Inferior parietal cortex (tissue), 1 donor: ENCODE results near the gene DNAJB12.
"Not testable (repeated sequence)": the region's sequence is repeated elsewhere in the genome, so short reads cannot be mapped to it uniquely, and the experiment has no call there.

Source experiments
- DNase-seq: peaks from one replicate; pipeline ENCODE4 v3.0.0-alpha.2; 2016; ENCODE audit errors: extremely low spot score

DNAJB12 gene

DNA sequence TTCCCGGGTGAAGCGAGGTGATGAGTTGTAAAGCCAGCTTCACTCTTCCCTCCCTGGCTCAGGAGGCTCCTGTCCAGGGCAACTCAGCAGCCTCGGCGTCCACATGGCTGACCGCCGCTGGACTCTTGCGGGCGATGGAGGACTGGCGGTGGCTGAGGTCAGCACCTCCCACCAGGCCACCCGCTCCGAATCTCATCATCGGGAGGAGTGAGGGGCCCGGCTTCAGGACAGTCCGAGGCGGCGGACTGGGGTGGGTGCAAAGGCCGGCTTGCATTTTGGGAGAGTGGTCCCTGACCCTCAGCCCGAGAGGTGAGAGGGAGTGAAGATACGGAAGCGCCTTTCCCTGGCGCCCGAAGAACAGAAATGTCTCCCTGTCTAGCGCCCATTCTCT, 759 bp downstream of the DNAJB12 start:
- DNase-seq, result no peak

DNA sequence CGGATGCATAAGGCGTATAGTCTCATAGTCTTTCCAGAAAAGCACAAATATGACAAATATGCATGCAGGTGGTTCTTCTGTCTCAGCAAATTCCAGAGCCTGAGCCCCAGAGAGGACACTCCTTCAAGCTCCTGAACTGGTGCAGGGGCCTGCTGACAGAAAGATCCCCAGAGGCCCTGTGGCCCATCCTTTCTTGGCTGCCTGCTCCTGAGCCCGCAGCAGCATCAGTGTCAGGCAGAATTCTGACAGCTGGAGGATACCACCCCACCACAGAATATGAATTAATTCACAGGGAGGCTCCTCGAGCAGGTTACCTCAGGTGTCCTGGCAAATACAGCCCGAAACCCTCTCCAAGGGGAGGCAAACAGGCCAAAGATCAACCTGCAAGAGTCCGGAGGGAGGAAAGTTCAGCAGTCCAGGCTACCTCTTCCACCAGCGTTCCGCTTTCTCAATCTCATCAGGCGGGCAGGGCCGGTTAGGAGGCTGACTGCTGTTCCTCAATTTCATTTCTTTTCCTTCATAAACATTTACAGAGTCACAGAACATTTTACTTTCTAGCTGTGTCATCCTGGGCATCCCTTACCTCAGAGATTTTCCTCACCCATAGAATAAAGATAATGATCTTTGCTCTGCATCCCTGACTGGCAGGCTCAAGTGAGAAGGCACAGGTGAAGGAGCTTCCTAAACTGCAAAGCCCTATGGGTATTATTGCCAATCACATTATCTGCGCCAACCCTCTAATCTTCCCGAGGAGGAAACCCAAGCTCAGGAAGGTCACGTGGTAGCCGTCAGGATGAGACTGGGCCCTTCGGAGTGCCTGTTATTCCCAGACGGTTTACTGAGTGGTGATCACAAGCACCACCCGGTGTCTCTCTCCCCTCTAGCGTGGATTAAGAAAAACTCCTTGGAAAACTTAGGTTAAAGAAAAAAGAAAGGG, 1.4 kb downstream of the DNAJB12 start:
- peak; percentile 29 for DNase-seq

DNA sequence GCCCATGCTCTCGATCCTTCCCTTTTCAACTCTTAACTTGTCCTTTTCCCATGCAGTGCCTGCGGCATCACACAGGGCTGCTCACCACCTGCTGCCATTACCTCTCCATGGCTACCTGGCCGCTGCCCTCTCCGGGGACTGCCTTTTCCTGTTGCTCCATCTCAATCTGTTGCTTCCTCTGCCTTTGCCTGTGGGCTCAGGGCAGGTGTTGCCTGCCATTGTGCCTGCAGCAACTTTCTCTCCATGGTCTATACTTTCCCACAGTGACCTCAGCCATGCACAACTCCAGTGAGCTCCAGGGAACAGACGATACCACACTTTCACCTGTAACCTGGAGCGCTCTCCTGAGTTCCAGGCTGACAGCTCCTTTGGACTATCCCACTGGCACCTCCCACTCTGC, 3.2 kb downstream of the DNAJB12 start:
- DNase-seq, result no peak

DNA sequence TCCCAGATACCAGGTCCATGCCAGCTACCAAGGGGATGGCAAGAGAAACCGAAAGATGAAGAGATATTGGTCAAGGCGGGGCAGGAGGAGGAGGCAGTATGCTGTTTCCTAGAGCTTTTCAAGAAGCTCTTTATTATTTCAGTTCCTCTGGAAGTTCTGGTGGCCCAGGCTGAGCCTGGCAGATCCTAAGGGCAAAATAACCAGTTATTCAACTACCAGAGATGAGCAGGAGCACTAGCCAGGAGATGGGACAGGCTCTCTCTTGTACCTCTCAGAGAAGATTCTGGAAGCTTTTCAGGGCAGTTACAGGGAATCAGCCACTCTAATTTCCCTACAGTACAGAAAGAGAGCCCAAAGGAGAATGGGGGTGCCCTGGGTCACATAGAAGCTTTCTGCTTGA, 5.3 kb downstream of the DNAJB12 start:
- DNase-seq, result no peak

DNA sequence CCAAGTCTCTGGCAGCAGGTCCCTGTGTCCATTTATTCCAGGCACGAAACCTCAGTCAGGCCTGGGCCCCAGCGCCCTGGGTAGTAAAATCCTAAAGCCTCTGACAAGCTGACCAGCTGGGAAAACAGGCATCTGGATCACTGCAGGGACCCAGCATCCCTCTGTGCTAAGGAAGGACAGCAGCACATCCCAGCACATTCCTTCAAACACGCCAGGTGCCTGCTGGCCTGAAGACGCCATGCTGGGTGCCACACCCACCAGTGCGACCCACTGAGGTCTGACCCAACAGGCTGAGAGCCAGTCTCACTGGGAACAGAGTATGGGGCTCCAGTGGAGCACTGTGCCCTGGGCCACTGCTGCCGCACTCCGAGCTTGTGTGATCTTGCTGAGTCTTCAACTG, 6.4 kb downstream of the DNAJB12 start:
- no peak for DNase-seq

DNA sequence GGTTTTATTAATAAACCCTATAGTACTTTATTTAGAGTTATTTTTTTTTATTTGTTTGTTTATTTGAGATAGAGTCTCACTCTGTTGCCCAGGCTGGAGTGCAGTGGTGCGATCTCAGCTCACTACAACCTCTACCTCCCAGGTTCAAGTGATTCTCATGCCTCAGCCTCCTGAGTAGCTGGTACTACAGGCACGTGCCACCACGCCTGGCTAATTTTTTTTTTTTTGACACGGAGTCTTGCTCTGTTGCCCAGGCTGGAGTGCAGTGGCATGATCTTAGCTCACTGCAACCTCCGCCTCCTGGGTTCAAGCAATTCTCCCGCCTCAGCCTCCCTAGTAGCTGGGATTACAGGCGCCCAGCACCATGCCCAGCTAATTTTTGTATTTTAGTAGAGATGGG, 8.6 kb downstream of the DNAJB12 start:
- DNase-seq, result not testable (repeated sequence)

DNA sequence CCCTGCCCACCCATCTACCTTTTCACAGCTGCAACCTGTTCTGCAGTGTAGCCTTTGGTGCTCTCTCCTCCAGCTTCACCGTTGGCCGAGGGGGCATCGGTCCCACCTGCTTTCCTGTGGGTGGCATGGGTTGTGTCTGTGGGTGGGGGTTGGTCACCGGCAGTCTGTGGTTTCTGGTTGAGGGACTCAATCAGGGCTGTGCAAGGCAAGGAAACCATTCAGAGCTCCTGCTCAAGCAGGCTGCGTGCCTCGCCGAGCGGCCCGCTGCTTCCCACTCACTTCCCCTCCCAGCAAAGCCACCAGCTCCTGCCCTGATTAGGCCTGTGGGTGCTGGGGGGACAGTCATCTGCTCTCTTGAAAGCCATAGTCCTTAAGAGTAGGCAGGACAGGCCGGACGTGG, 9.8 kb downstream of the DNAJB12 start:
- no peak for DNase-seq

DNA sequence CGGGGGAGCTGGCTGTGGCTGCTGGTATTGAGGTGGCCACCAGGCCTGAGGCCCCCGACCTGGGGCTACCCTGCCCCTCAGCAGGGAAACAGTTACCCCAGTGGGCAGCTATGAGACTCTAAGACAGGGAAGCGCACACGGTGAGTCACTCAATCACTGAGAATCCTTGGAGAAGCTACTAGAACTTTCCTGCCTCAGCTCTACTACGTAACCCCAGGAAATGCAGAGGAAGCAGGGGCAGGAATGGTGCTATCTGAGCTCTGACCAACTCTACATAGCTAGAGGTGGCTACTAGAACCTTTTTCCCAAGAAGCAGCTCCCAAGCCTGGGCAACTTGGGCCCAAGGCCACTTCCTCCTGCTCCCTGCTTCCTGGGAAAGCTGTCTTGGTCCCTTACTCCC, 11.8 kb downstream of the DNAJB12 start:
- no peak for DNase-seq

DNA sequence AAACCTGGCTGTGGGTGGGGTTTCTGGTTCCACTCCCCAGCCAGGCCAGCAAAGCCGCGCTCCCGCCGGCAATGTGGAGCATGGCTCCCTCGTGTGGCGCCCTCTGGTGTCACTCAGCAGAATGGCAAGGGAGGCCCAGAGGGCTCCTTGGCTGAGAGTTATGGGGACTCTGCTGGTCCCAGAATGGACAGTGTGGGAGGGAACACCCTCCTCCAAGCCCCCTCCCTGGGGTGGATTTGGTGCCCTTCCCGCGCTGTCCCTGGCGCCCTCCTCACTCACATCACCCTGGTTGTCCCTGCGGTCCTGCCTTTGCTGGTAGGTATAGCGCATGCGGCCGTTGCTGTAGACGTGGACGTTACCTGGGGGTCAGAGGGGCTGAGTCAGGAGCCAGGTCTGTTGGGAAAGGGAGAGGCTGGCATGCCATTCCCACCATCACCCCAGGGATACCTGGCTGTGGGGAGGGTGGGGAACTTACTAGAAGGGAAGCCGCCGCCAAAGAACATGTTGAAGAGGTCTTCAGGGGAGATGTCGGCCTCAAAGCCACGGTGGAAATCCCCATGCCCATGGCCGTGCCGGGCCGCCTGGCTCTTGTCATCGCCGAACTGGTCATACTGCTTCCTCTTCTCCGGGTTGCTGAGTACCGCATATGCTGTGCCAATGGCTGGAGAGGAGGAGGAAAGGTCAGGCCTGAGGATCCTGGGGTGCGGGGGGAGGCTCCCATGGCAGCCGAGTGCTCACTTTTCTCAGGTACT, 14.0 kb downstream of the DNAJB12 start:
- peak; percentile 73 for DNase-seq

DNA sequence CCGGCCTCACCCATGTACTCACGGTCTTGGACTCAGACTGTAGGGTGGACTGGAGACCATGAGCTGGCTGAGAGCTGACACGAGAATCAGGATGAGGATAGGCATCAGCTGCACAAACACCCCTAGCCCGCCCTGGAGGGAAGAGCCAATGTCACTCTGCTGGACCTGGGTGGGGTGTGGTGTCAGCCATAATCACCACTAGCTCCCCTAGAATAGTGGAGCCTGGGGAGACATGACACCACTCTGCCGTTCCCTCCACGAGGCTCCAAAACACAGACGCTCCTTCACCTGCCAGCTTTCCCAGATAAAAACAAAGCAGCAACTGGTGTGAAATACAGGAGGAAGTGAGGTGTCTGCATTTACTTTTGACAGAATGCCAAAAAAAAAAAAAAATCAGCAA, 16.5 kb downstream of the DNAJB12 start:
- no peak for DNase-seq

DNA sequence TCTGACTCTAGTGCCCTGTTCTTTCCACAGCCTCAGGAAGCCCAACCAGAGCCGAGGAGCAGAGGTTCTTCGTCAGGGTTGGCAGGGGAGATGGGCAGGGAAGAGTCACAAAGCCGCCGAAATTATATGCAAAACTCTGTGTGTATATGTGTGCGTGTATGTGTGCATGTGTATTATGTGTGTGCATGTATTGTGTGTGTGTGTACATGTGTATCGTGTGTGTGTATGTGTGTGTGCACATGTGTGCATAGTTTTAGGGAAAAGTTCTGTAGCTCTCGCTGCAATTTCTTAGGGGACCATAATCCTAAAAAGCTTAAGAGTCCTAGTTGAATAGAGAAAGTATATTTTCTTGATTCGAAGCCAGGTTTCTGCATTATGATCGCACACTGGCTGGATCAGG, 17.0 kb downstream of the DNAJB12 start:
- no peak for DNase-seq

DNA sequence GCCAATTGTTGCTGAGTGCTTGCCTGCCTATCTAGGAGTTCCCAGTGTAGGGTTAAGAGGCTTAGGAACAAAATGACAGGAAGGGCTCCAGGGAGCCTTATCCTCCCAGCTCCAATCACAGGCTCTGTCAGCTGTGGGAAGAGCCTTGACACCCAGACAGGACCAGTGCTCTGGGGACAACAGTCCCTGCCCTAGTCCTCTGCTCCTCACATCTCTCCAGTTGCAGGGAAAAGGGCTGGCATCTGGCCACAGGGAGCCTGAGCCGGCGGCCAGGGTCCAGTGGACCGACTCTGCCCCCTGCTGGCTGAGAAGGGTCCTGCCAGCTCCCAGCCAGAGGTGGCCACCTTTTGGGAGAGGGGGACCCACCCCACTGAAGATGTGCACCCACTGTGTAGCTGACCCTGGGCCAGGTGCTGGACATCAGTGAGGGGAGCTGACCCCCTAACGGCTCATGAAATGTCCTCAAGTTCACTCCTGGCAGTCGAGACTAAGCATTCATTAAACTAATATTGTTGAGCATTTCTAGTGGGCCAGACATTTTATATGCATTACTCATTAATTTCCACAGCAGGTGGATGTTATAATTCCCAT, 17.6 kb downstream of the DNAJB12 start:
- peak; percentile 85 for DNase-seq

DNA sequence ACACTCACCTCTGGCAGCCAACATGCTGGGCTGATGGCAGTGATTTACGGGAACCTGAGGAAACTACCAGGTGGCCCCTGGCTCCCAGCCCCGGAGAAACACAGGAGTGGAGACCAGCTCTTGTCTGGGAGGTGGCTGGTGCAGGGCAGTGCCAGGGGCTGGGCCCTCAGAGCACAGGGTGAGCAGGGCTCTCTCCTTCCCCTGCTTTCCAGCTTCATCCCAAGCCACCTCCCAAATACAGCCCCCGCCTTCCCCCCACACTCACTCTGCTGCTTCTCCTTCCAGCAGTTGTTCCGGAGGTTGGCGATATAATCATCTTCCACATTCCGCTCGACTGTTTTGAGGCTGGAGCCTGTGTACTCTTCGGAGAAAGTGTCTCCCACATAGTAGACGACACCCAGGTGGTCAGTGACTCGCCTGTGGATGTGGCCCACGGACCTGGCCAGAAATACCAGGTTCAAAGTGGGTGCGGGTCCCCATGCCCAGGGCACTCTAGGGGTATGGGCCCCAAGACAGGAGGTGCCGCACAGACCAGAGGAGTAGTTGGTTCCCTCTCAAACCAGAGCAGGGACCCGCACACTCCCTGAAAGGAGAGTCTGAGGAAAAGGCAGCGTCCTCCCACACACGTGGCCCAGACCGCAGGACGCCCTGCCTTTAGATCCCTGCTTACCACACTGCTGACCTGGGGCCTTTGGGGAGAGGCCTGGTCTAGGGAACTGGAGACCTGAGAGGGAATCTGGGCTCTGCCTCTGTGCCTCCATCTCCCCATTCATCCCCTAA, 18.3 kb downstream of the DNAJB12 start:
- no peak for DNase-seq

DNA sequence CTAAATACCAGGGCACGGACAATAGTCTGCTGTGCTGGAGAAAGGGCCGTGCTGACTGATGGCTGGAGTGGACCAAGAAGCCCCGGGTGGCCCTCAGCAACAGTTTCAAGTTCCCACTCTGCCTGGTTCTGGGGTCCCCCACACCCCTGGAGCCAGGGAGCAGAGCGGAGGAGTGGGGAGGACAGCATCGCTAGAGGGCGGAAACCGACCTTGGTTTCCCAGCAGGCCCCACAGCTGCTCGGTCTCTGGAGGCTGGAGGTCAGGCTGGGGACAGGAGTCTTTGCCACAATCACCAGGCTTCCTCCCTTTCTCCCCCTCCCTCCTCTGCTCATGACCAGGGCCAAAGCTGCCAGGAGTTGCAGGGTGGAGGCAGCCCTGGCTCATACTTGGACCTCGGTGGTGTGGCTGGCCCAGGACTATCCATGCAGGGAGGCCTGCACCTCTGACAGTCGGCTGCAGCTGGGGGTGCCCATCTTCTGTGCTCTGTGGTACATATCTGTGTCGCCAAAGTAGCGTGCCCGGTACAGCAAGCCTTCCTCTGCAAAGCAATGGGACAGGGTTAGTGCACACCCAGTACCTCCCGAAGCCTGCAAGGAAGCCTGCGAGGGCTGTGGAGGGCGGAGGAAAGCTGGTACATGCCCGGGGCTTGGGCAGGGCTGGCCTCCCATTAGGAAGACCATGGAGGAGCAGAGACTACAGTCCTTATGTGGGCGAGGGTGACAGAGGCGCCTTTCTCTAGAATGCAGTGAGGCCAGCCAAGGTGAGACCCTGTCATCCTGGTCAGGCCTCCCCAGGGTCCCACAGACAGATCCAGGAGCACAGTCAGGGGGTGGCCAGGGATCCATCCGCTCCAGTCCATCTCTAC, 19.1 kb downstream of the DNAJB12 start:
- no peak for DNase-seq

DNA sequence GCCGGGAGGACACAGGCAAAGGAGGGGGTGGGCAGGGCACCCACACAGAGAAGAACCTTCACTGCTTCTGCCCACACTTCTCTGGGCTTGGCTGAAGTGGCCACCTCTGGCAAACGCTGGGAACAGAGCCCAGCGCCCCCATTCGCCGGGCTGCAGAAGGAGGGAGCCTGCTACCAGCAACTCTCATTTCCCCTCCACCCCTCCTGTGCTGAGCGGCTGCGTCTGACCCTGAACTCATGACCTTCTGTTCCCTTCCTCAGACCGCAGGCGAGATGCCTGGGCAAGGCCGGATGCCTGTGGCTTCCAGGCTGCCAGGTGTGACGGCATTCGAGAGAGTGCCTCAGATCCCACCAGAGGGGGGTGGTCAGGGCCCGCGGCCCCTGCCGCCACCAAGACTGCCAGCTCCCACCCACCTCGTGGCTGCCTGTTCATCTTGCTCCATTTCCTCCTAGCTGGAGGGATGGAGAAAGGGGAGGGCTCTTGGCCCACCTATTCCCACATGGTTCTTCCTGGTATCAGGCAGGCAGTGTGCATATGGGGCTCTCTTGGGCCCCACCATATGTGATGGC, 19.8 kb downstream of the DNAJB12 start:
- DNase-seq, result no peak

DNA sequence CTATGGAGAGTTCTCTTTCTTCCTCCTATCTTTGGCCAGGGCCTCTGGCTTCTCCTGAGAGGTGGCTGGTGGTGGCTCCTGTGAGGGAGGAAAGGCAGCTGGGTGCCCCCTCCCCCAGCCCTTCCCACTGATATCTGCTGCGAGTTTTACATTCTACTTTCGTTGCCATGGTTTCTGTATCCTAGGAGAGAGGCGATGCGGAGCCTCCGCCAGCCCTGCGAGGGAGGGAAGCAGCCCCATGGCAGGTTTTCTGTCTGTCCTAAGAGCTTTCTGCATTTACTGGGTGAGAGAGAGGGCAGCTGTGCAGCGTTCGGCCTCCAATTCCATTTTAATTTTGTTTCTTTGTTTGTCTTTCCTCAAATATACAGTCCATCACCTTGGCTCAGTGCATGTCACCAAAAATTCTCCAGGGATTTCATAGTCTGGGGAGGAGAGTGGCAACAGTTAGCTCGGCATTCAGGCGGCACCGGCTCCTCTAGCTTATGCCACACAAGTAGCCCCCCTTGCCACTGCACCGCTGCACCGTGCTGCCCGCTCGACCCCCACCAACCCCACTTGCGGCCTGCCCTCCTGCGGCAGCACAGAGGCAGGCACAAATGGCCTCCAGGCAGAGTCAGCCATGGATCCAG, 20.4 kb downstream of the DNAJB12 start:
- no peak for DNase-seq

DNA sequence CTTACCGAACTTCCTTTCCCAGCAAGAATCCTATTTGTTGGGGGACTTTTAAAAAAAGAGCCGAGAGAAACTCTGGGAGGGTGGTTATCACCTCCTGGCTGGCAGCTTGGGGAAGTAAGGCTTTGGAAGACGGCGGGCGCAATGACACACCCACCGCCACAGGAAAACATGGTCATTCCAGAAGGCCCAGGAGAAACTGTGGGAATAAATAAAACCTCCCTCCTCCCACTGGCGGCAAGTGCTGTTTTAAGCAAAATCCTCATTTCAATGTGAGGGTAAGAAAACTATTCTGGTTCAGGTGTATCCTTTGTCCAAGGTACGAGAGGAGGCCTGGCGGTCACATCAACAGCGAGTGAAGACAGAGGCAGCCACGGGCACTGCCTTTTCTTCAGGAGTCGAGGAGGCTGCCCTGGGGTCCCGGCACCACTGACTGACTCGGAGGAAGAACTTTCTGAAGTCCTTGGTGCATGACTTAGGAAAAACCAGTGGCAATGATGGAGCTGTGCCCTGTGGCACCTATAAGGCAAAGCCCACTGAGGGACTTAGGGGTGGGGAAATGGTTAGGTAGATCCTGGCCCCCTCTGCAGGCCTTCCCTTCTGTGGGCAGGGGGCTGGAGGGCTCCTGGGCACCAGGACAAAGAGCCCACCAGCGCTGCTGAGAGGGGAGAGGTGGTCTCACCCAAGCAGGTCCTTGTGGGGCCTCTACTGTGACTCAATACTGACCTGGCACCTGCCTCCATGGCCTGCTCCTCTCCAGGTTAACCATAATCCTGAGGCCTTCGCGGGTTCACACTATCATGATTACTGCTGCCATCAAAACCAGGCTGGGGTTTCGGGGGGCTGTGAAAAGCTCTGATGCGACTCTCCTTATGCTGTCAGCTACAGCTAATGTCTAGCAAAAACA, 21.4 kb downstream of the DNAJB12 start:
- DNase-seq, result no peak

DNA sequence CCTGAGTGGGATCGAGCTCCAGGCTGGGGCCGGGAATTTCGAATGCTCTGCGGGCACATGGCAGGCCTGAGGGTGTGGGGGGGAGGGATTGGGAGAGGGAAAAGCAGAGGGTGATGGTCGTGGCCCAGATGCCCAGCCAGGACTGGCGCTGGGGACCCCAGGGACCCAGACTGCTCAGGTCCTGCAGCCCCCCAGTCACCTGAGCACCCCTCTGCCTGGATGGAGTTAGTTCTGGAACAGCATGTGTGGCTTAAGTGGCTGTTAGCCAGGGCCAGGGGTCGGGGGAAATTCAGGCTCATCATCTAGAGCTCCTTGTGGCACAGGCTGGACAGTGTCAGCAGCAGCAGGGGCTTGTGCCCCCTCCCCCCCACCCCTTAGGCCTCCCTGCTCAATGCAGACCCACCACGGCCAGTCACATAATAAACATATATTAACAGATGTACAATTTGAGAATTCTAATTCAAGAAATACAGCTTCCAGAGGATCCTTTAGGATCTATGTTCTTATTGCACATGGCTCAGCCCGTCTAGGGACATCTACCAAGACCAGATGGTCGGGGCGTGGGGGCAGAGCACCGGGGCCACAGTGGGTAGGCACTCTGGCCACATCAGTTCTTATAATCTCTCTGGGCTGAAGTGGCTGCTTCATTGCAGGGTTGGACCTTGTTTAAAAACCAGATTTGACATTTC, 22.2 kb downstream of the DNAJB12 start:
- no peak for DNase-seq
